Measurements from ENCODE around the gene TRAF5.
"Not testable (repeated sequence)": the region's sequence is repeated elsewhere in the genome, so short reads cannot be mapped to it uniquely, and the experiment has no call there.

TRAF5 gene

DNA sequence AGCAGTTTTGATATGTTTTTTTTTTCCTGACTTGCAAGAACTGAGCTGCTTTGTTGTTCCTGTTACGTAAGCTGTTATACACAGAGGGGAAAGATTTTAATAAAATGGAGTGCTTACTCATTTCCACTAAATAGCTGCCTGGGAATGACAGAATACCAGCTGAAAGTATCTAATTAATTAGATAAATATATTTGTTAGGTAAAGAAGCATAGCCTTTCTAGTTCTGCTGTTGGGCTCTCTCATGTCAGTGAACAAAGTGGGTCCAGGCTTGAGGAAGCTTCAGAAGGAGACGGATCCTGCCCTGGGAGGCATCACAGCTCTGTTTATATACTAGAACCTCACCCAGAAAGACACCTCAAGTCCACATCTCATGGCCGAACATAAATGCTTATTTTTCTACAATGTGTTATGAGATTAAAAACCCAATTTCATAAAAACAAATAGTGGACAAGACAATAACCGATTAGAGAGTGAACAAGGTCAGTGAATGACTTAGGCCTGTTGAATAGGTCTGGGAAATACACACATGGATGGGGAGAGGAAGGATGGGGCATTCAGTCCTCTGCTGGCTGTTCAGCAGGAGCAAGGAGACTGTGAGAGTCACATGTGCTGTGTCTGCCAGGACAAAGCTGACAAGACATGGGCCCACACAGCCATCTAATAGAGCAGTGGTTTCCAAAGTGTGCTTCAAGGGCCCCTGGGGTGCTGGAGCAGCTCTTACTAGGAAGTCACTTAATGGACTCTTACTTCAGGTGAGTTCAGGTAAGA, 20.6 kb downstream of the TRAF5 start:
- no peak for DNase-seq (ENCODE audit: low read depth)

DNA sequence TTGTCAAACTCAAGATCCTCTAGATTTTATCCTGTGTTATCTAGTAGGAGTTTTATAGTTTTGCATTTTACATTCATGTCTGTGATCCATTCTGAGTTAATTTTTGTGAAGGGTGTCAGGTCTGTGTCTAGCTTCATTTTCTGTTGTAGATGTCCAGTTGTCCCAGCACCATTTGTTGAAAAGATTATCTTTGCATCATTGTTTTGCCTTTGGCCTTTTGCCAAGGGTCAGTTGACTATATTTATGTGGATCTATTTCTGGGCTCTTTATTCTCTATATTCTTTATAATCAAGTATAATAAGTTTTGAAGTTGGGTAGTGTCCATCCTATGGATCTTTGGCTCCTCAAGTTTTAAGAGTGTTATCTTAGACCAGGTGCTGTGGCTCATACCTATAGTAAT, 21.9 kb downstream of the TRAF5 start:
- no peak for DNase-seq (ENCODE audit: low read depth)

DNA sequence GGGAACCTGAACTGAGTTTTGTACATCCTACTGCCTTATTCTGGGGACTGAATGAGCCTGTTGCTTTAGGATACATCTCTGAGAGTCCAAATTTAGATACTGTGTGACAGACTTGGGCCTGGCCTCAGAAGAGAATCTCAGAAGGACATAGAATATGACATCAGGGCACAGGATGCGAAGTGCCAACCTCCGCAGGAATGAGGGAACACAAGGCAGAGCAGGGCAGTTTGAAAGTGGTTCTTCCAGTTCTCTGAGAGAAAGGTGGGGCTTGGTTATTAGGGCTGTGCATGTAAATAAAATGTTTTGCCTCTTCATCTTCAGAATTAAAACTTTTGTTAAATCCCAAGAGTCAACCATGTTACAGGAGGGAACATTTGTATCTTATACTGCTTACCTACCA, 23.1 kb downstream of the TRAF5 start:
- DNase-seq (ENCODE audit: low read depth): no peak

DNA sequence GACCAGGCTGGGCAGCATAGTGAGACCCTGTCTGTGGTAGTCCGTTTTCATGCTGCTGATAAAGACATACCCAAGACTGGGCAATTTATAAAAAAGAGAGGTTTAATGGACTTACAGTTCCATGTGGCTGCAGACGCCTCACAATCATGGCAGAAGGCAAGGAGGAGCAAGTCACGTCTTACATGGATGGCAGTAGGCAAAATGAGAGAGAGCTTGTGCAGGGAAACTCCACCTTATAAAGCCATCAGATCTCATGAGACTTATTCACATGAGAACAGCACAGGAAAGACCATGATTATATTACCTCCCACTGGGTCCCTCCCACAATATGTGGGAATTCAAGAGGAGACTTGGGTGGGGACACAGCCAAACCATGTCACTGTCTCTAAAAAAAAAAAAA, 25.4 kb downstream of the TRAF5 start:
- DNase-seq (ENCODE audit: low read depth): not testable (repeated sequence)

DNA sequence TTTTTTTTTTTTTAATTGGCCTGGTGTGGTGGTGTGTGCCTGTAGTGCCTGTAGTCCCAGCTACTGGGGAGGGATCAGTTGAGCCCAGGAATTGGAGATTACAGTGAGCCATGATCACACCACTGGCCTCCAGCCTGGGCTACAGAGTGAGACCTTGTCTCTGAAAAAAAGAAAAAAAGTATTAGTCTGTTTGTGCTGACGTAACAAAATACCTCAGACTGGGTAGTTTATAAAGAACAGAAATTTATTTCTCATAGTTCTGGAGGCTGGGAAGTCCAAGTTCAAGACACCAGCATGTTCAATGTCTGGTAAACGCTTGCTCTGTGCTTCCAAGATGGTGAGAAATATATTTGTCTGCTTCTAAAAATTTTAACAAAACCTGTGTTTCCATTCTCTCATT, 25.8 kb downstream of the TRAF5 start:
- DNase-seq (ENCODE audit: low read depth): no peak

DNA sequence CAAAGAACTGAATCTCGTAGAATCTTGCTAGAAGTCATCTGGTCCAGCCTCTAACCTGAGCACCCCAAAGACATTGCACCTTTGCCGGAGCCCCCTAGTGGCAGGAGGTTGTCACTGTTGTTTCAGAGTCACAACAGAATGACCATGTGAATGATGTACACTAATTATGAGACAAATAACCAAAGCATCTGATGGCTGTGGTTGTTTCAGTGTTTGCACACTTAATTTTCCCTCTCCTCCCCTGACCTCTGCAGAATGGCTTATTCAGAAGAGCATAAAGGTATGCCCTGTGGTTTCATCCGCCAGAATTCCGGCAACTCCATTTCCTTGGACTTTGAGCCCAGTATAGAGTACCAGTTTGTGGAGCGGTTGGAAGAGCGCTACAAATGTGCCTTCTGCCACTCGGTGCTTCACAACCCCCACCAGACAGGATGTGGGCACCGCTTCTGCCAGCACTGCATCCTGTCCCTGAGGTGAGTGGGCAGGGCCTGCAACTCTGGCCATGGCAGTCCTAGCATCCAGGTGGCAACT, 26.4 kb downstream of the TRAF5 start:
- DNase-seq (ENCODE audit: low read depth): peak; percentile 25

DNA sequence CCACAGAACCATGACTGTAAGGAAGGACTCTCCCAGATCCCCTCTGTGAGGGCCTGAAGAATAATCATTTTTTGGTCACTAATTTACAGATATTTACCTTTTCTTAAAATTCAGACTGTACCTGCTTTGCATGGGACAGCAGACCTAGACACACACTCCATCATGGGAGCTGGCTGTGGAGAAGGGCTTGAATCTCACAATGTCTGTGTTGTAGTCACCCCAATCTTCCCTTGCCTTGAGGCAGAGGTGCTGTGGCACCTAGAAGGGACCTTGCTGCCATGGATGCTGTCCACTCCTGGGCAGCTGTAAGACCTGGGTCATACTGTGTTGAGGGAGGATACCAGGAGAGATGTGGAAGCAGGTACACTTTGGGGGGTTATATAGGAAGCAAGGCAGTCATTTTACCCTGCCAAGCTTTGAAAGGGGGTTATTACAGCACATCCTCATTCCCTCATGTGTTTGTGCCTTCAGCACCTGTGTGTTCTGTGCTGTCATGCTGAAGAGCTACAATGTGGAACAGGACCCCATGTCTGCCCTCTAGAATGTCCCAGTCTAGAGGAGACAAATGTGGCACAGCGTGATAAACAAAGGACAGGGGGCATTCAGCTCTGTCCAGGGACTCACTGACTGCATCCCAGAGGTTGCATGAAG, 27.1 kb downstream of the TRAF5 start:
- no peak for DNase-seq (ENCODE audit: low read depth)

DNA sequence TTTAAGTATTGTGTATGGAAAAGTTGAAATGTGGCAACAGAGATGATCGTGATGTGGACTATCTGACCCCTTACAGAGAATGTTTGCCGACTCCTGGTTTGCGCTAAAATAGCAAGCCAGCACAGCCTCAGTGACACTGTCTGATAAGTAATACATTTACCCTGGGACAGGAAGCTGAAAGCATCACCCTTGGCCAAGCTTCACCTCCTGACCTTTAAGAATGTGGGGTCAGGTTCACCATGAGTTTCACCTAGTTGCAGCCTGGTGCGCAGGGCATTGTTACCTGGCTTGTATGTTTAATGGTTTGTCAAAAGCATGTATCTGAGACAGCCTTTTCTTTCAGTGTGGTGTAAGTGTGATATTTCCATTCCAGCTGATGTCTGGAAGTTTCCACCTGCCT, 29.2 kb downstream of the TRAF5 start:
- DNase-seq (ENCODE audit: low read depth): no peak

DNA sequence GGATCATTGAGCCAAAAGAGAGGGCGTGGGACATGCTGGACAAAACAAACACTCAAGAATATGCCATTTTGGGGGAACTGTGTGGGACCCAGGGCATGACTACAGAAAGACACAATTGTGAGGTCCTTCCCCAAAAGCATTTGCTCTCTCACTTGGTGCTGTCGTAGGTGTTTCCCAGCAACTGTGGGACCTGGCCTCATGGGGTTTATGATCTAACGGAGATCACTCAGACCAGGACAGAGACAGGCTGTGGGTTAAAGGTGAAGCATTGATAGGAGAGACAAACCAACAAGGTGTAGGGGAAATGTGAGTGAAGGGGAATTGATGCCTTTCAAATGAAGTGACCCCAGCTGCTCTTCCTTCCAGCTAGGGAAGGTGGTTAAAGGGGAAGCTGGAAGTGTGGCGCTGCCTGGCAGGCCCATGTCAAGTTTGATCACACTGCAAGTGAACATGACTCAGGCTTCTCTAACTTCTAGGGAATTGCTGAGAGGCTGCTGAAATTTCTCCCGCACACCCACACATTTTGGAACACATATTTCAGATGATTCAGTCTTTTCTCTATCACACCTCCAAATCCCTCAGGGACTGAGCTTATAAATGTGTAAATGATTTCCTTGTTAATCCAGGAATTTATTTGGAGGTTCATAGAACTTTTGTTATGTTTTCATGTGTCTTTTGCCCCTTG, 30.2 kb downstream of the TRAF5 start:
- DNase-seq (ENCODE audit: low read depth): no peak

DNA sequence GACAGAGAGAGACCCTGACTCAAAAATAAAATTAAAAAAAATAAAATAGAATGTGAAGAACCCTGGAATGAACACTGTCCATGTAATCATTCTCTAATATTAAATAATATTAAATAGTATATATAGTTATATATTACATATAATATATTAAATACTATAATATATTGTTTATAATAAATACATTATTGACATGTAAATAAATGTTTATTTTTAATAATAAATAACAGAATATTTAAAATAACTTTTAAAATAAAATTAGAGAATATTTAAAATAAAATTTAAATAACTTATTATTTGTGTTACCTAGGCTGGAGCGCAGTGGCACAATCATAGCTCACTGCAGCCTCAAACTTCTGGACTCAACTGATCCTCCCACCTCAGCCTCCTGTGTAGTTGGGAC, 32.1 kb downstream of the TRAF5 start:
- no peak for DNase-seq (ENCODE audit: low read depth)

DNA sequence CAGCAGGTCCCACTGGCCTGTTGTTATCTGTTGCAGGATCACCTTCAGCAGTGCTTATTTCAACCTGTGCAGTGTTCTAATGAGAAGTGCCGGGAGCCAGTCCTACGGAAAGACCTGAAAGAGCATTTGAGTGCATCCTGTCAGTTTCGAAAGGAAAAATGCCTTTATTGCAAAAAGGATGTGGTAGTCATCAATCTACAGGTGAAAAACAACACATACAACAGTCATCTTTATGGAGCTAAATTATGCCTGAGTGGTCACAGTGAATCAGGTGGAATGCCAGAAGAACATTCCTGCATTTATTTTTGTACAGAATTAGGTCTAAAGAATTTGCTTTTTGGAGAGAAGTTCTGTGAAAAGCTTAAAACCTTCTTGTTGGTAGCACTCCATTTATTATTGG, 33.2 kb downstream of the TRAF5 start:
- DNase-seq (ENCODE audit: low read depth): no peak

DNA sequence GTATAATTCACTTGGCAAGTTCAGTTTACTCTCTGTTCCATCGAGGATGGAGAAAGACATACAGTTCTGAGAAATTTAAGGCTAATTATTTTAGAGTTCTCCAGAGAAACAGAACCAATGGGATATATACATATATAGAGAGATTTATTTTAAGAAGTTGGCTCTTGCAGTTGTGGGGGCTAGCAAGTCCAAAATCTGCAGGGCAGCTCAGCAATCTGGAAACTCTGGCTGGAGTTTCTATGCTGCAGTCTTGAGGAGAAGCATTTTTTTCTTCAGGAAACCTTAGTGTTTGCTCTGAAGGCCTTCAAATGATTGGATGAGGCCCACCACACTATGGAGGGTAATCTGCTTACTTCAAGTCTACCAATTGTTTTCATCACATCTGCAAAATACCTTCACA, 34.6 kb downstream of the TRAF5 start:
- DNase-seq (ENCODE audit: low read depth): no peak

DNA sequence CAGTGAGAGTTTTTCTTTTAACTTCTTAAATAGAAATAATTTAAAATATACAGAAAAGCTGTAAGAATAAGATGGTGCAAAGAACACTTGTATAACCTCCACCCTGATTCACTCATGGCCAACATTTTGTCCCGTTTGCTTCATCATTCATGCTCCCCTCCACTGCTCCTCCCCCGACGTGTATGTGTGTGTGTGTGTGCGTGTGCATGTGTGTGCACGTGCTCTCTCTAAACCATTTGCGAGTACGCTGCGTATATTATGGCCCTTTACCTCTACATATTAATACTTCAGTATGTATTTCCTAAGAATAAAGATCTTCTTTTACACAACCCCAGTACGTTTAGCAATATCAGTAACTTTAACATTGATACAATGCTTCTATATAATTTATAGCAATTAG, 43.0 kb downstream of the TRAF5 start:
- DNase-seq (ENCODE audit: low read depth): no peak

DNA sequence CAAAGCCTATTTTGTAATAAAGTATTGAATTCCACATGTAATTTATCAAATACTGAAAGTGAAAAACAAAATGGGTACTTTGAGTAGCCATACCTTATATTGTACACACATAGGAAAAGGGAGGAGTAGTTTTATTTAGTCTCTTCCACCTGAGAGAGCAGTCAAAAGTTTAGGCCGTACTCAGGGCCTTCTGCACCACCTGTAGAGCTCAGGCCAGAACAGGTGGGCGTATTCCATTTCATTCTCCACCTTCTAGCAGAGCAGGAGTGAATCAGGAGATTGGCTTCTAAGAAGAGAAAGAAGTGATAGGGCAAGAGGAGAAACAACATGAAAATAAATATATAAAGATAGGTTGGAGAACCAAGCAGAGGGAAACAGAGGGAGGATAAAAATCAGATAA, 44.0 kb downstream of the TRAF5 start:
- DNase-seq (ENCODE audit: low read depth): no peak

DNA sequence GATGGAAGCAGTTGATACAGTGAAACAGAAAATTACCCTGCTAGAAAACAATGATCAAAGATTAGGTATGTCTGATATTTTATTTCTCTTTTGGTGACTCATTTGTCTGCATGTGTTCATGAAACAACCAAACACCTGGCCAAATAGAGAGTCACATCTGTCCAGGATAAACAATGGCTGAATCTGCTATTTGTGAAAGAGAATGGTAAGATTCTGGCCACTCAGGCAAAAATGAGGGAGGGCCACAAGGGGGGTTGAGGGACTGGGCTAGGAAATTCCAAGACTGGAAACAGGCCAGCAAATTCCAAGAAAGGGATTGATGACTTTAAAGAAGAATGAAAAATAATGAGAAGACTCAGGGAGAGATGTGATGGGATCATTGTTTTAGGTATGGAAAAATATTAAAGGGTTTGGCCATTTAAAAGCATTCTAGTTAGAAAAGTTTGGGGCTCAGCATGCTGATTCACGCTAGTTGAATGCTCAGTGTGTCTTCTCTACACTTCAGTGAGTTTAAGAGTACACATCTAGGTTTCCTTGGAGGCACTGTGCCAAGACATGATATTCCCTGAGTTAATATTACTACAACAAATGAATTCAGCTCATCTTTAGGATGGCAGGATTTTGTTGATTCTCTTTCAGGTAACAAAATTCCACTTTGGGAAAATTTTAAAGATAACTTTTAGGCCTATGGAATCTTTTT, 44.9 kb downstream of the TRAF5 start:
- no peak for DNase-seq (ENCODE audit: low read depth)

DNA sequence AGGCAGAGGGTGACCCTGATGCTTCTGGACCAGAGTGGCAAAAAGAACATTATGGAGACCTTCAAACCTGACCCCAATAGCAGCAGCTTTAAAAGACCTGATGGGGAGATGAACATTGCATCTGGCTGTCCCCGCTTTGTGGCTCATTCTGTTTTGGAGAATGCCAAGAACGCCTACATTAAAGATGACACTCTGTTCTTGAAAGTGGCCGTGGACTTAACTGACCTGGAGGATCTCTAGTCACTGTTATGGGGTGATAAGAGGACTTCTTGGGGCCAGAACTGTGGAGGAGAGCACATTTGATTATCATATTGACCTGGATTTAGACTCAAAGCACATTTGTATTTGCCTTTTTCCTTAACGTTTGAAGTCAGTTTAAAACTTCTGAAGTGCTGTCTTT, 45.8 kb downstream of the TRAF5 start:
- no peak for DNase-seq (ENCODE audit: low read depth)

DNA sequence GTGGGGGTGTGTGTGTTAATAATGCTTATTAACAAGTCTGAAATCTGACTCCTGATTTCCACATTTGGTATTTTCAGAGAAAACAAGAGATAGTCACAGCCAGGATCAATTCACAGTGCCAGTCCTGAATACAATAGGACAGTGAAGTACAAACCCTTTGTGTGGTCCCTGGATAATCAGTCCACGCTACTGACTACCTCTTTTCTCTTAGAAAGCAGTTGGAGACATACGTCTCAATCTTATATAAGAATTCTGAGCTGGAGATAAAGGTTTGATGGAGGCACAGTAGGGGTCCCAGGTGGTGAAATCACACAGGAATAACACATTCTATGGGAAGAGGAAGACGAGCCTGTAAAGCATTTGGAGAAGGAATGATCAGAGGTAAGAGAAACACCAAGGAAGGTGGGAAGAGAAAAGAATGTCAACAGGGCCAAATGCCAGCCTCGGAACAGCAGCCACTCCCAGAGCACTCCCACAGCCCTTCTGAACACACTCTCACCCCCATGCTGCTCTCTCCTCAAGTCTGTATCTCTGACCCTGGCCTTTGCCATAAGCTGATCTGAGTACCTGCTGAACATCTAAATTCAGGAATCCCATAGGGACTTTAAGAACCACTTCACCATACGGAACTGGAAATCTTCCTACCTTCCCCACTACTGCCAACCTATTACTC, 48.6 kb downstream of the TRAF5 start:
- DNase-seq (ENCODE audit: low read depth): no peak

DNA sequence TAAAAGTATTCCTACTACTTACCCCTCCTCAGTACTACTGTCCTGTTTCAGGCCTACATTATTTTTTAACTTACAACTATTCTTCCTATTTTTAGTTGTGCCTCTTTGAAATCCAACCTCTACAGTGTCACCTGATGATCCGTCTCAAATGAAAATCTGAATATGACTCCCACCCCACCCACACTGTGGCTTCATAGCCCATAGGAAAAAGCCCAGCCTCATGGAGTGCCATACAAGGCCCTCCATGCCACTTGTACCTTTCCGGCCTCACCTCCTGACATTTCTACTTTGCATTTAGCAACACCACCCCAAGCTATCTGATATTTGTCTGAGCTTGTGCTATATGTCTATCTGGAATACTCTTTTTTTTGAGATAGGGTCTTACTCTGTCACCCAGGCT, 49.3 kb downstream of the TRAF5 start:
- no peak for DNase-seq (ENCODE audit: low read depth)

DNA sequence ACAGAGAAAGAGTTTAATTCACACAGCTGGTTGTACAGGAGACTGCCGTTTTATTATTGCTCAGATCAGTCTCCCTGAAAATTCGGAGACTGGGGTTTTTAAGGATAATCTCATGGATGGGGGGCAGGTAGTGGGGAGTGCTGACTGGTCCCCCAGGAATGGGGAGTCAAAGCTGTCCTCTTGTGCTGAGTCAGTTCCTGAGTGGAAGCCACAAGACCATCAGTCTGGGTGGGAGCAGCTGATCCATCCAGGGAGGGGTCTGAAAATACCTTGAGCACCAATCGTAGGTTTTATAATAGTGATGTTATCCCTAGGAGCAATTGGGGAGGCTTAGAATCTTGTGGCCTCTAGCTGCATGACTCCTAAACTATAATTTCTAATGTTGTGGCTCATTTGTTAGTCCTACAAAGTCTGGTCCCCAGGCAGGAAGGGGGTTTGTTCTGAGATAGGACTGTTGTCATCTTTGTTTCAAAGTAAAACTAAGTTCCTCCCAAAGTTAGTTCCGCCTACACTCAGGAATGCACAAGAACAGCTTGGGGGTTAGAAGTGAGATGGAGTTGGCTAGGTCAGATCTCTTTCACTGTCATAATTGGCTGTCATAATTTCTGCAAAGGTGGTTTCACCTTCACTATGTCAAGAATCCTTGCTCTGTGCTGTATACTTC, 50.3 kb downstream of the TRAF5 start:
- DNase-seq (ENCODE audit: low read depth): no peak

DNA sequence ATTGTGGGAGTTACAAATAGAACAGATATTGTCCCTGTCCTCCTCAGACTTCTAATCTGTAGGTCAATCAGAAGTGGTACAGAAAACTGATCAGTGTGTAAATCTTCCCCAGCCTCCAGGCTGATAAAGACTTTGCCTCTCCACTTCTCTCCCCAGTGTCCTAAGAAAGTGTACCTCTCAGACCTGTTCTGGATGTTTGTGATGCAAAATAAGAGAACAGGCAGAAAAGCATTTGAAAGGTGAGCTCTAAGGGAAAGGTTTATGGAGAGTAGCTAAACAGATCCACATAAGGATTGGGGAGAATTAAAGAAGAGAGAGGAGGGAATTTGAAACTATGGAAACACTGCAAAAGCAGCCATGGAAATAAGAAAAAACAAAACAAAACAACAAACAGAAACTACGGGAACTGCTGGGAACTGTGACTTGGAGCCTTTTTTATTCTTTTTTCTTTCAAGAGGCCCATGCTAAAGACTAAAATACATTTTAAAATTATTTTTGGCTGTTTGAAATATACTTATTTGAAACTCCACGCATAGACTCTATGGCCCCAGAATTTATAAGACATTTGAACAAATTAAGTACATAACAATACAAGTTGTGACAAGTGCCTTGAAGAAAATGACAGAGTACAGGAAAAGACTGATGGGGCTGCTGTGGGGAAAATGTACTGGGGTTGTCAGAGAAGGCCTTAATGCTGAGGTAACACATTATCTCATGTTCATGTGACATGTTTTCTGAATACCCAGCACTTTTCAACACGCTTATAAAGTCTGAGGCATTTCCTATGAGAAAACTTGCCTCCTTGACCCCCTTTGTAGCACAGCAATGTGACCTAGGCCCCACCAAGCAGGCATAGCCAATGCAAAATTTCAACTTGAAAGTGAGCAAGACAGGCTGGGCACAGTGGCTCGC, 51.2 kb downstream of the TRAF5 start:
- no peak for DNase-seq (ENCODE audit: low read depth)

Measured in T-helper 22 cell (primary cell).